ENCODE measurements around the gene ASPSCR1. TPM values are rescaled to one million over a fixed set of nuclear protein-coding genes. Genes with fewer than 3 reads are reported as not detected.
A peak's percentile ranks its signal among the peaks of the same experiment; 100 is the strongest.

The ASPSCR1 gene
- total RNA-seq, 2 experiments from 2014 or later = 27.0 to 33.7 TPM

DNA sequence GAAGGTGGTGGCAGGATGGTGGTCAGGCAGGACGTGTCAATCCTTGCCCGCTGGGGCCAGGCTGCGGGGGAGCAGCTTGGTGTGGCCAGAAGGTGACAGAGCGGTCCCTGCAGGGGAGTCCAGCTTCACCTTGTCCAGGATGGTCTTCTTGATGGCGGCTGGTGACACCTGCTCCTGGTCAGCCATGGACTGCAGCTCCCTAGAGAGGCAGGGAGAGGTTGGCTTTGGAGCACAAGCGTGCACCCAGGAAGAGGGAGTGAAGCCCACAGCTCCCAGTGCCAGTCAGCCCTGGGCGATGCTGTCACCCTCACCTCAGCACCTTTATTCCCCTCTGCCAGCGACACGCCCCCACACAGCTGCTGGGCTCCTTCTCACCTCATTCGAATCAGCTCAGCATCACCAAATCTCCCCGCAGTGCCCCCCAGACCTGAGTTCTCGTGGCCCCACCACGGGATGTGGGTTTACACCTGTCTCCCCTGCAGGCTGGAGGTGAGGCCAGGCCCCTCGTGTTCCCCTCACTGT is 44.2 kb upstream of the ASPSCR1 start:
- POLR2A ChIA-PET = no interaction called here
- H3K9me3 Mint-ChIP-seq (ENCODE audit: insufficient read depth) = no peaks in the 10 kb centered on the region

DNA sequence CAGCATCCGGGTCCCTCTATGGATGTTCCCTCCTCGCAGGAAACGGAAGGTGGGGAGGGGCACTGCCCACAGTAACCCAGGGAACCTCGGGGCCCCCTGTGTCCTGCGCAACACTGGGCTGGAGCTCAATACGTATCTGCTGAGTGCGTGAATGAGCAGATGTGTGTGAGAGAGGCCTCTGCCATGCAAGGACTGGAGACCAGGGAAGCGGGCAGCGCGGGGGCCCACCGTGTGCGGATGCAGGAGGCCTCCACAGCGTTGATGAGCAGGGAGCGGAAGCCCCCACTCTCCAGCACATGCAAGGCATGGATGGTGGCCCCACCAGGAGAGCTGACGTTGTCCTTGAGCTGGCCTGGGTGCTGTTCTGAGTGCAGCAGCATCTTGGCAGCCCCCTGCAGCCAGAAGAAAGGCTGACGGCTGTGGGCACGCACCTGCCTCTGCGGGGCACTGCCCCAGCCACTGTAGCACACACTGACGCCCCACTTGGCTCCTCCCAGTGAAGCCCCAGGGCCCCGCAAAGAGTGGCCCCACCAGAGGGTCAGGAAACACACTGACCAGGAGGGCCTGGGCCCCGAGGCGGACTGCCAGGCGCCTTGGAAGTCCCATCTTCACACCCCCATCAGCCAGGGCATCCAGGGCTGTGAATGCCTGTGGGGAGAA is 43.2 kb upstream of the ASPSCR1 start:
- no peak for ATAC-seq
- POLR2A ChIA-PET = no interaction called here
- H3K27me3 Mint-ChIP-seq (ENCODE audit: low read depth) = no peaks in the 10 kb centered on the region
- peaks cover 4% of the 10 kb centered on the region for H3K36me3 Mint-ChIP-seq (ENCODE audit: low read depth)
- H3K9me3 Mint-ChIP-seq (ENCODE audit: insufficient read depth) = no peaks in the 10 kb centered on the region
- H3K27ac Mint-ChIP-seq = no peak overlapping the region
- CTCF ChIA-PET = interaction anchor here (1.0 kb wide), 1 partner anchor 25 kb away, joined by 3 read pairs; no protein-coding TSS in a partner anchor
- no peak for DNase-seq
- no peak overlapping the region for H3K4me3 Mint-ChIP-seq
- peaks cover 34% of the 10 kb centered on the region for H3K4me1 Mint-ChIP-seq (ENCODE audit: low read depth)

More for the DNA sequence above, 44.2 kb upstream of the ASPSCR1 start:
- no peaks in the 10 kb centered on the region for H3K27me3 Mint-ChIP-seq (ENCODE audit: low read depth)
- peaks cover 36% of the 10 kb centered on the region for H3K4me1 Mint-ChIP-seq (ENCODE audit: low read depth)
- DNase-seq (no peak), ATAC-seq (no peak)
- CTCF ChIA-PET = interaction anchor here (1.0 kb wide), 1 partner anchor 26 kb away, joined by 4 read pairs; no protein-coding TSS in a partner anchor
- peak overlapping the region; percentile 11 for H3K27ac Mint-ChIP-seq
- H3K36me3 Mint-ChIP-seq (ENCODE audit: low read depth) = peaks cover 4% of the 10 kb centered on the region
- no peak overlapping the region for H3K4me3 Mint-ChIP-seq

DNA sequence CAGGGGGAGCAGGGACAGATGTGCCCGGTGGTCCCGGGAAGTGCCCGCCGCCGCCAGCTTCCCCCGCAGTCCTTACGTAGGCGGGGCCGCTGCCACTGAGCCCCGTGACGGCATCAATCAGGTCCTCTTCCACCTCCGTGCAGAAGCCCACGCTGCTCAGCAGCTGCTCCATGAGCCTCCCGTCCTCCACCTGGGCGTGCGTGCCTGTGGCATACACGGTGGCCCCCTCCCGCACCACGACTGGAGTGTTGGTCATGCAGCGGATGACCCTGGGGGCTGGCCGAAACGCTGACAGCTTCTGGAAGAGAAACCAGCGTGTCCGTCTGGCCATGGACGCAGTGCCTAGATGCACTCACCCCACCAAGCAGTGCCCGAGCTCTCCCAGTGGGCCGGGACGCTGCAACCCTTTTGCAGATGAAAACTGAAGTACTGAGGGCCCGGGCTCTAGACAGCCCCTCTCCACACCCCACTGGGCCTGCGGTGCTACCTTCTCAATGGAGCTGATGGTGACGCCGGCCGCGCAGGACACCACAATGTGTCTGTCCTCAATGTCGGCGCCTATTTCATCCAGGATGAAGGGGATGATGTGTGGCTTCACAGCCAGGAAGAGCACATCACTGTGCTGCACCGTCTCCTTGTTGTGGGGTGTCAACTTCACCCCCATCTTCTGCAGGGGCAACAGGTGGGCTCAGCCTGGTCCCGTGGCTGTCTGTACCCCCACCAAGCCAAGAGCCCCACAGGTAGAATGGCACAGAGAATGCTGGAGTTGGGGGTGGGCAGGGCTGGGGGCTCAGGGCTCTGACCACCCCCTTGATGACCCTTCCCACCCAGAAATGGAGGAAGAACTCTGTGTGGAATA is 42.4 kb upstream of the ASPSCR1 start:
- no peak overlapping the region for H3K27ac Mint-ChIP-seq
- H3K4me1 Mint-ChIP-seq (ENCODE audit: low read depth) = peaks cover 34% of the 10 kb centered on the region
- no peaks in the 10 kb centered on the region for H3K9me3 Mint-ChIP-seq (ENCODE audit: insufficient read depth)
- no peaks in the 10 kb centered on the region for H3K27me3 Mint-ChIP-seq (ENCODE audit: low read depth)
- ATAC-seq = no peak
- no peak for DNase-seq
- CTCF ChIA-PET = interaction anchor here (1.0 kb wide), 1 partner anchor 24 kb away, joined by 3 read pairs; no protein-coding TSS in a partner anchor
- H3K4me3 Mint-ChIP-seq = peak overlapping the region; percentile 80
- peaks cover 4% of the 10 kb centered on the region for H3K36me3 Mint-ChIP-seq (ENCODE audit: low read depth)
- POLR2A ChIA-PET = no interaction called here

DNA sequence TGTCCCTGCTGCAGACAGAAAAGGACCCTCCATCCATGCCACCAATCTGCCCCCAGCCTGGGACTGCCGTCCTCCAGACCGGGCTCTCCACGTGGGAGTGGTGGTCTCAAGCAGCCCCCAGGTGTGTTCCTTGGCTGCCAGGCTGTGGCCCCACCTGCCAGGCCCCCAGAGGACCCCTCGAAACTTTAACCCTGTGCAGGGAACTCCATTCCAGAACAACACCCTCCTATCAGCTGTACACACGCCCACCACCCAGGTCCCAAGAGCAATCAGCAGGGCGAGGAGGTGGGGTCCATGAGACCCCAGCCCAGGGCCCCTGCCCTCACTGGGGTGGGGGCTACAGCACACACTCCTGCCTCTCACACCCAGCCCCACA is 41.7 kb upstream of the ASPSCR1 start:
- peak overlapping the region; percentile 43 for H3K27ac Mint-ChIP-seq
- peak overlapping the region; percentile 80 for H3K4me3 Mint-ChIP-seq
- DNase-seq (no peak), ATAC-seq (no peak)
- H3K27me3 Mint-ChIP-seq (ENCODE audit: low read depth) = no peaks in the 10 kb centered on the region
- peaks cover 4% of the 10 kb centered on the region for H3K36me3 Mint-ChIP-seq (ENCODE audit: low read depth)
- ChIA-PET CTCF (interaction anchor here (1.8 kb wide), 1 partner anchor 8 kb away, joined by 7 read pairs; no protein-coding TSS in a partner anchor), POLR2A (no interaction called here)
- H3K9me3 Mint-ChIP-seq (ENCODE audit: insufficient read depth) = no peaks in the 10 kb centered on the region
- H3K4me1 Mint-ChIP-seq (ENCODE audit: low read depth) = peaks cover 34% of the 10 kb centered on the region

DNA sequence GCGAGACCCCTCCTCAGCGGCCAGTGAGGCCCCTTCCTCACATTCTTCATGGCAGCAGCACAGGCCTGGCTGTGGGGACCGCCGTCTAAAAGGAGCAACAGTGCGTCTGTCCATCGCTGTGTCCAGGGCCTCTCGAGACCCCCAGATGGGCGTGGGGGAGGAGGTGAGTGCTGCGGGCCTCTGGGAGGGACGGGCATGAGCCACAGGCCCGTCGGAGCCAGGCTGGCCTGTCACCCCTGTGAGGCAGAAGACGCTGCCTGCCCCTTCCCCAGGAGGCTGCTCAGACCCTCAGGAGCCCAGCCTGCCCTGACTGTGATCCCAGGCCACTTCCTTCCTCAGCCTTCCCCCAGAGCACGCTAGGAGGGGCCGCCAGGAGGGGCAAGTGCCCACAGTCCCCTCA is 38.2 kb upstream of the ASPSCR1 start:
- Mint-ChIP-seq H3K27ac (no peak overlapping the region), H3K36me3 (ENCODE audit: low read depth) (peaks cover 4% of the 10 kb centered on the region), H3K27me3 (ENCODE audit: low read depth) (no peaks in the 10 kb centered on the region), H3K9me3 (ENCODE audit: insufficient read depth) (no peaks in the 10 kb centered on the region), H3K4me3 (no peak overlapping the region), H3K4me1 (ENCODE audit: low read depth) (peaks cover 21% of the 10 kb centered on the region)
- DNase-seq = no peak
- ChIA-PET POLR2A (no interaction called here), CTCF (interaction anchor here (1.1 kb wide), 1 partner anchor 81 kb away, joined by 3 read pairs; no protein-coding TSS in a partner anchor)
- ATAC-seq = no peak

DNA sequence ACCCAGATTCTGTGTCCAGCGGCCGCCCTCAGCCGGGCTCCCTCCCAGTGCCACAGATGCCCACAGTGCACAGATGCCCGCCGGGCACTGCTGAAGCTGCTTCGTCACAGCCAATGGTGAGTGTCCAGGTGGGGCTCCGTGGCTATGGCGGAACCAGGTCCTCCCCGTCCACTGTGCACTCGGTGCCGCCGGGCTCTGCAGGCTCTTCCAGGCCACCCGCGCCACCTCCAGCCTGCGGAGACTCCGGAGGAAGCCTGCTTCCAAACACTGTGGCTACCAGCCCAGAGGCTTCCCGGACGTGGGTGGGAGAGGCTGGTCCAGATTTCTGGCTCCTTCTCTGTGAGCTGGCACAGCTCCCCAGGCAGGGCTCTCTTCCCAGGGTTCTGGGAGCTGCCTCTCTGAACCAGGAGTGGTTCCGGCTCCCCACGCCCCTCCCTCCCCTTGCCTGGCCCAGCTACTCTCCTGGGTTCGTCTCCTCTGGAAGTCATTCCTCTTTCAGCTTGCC is 37.5 kb upstream of the ASPSCR1 start:
- DNase-seq = no peak
- Mint-ChIP-seq H3K9me3 (ENCODE audit: insufficient read depth) (no peaks in the 10 kb centered on the region), H3K27me3 (ENCODE audit: low read depth) (no peaks in the 10 kb centered on the region), H3K27ac (peak overlapping the region; percentile 34), H3K4me1 (ENCODE audit: low read depth) (peaks cover 21% of the 10 kb centered on the region), H3K36me3 (ENCODE audit: low read depth) (peaks cover 4% of the 10 kb centered on the region), H3K4me3 (no peak overlapping the region)
- no peak for ATAC-seq
- CTCF ChIA-PET = no interaction called here
- POLR2A ChIA-PET = no interaction called here

DNA sequence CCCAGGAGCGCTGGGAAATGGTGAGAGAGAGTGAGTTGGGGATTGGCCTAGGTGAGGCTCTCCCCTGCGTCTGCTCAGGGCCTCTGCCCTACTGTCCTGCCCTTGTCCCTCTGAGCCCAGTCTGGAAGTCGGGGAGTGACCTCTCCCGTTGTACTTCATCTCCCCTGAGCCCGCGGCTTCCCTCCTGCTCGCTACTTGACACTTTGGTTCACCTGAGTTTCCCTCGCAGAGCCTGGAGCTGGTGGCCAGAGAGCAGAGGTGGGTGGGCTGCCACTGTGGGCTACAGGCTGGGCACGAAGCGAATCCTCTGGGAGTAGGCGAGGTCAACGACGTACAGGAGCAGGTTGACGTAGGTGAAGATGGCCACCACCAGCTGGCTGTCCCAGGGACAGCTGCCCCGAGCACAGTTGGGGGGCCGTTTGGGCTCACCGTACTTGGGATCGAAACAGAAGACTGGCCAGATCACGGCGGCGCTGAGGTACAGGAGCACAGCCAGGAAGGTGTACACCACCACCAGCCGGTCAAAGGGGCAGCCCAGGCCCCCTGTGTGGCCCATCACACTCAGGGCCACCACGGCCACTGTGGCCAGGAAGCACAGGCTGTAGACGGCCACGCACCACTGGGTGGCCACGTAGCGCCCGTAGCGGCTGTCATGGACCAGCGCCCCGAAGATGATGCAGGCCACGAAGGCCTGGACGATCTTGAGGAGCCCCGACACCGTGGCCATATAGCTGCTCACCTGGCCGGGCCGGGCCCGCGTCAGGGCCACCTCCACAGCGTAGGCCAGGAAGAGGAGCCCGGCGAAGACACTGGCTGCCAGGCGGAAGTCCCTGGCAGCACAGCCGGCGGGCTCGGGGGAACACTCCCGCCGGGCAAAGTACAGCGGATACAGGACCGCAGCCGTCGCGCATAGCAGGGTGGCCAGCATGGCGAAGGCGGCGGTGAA is 36.6 kb upstream of the ASPSCR1 start:
- H3K9me3 Mint-ChIP-seq (ENCODE audit: insufficient read depth) = no peaks in the 10 kb centered on the region
- H3K36me3 Mint-ChIP-seq (ENCODE audit: low read depth) = peaks cover 2% of the 10 kb centered on the region
- H3K27me3 Mint-ChIP-seq (ENCODE audit: low read depth) = no peaks in the 10 kb centered on the region
- ATAC-seq (no peak), DNase-seq (no peak)
- H3K4me1 Mint-ChIP-seq (ENCODE audit: low read depth) = peaks cover 18% of the 10 kb centered on the region
- POLR2A ChIA-PET = no interaction called here
- no peak overlapping the region for H3K4me3 Mint-ChIP-seq
- CTCF ChIA-PET = interaction anchor here (0.6 kb wide), 1 partner anchor 59 kb away, joined by 3 read pairs; no protein-coding TSS in a partner anchor
- peak overlapping the region; percentile 34 for H3K27ac Mint-ChIP-seq

DNA sequence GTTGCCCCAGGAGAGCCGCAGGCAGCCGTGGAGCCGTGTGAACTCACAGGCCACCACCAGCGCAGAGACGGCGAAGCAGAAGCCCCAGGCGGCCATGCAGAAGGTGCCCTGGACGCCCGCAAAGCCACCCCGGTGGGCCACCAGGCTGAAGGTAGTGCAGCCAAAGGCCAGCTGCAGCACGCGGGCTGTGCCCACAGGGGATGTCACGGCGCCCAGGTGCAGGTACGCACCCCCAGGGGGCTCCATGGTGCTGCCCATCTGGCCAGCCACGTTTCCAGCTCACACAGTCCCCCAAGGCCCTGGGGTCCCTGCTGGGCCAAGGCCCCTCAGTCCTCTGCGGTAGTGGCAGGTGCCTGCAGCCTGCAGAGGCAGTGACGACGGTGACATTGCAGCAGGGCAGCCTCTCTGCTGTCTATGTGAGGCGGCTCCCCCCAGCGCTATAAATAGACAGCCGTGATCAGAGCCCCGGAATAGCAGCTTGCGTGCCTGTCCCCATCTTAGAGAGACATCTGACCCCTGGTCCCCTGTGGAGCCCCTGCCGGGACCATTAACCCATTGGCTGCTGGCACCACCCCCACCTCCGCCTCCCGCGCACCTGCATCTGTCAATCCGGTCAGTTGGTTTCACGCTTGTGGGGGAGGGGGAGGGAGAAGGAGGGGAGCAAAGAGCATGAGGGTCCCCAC is 35.8 kb upstream of the ASPSCR1 start:
- Mint-ChIP-seq H3K27me3 (ENCODE audit: low read depth) (no peaks in the 10 kb centered on the region), H3K36me3 (ENCODE audit: low read depth) (no peaks in the 10 kb centered on the region), H3K4me1 (ENCODE audit: low read depth) (peaks cover 13% of the 10 kb centered on the region), H3K4me3 (no peak overlapping the region), H3K9me3 (ENCODE audit: insufficient read depth) (no peaks in the 10 kb centered on the region), H3K27ac (no peak overlapping the region)
- no peak for DNase-seq
- ATAC-seq = no peak
- CTCF ChIA-PET = interaction anchor here (0.6 kb wide), 1 partner anchor 60 kb away, joined by 3 read pairs; no protein-coding TSS in a partner anchor
- POLR2A ChIA-PET = interaction anchor here (1.0 kb wide), 1 partner anchor 12 kb away, joined by 3 read pairs; no protein-coding TSS in a partner anchor

DNA sequence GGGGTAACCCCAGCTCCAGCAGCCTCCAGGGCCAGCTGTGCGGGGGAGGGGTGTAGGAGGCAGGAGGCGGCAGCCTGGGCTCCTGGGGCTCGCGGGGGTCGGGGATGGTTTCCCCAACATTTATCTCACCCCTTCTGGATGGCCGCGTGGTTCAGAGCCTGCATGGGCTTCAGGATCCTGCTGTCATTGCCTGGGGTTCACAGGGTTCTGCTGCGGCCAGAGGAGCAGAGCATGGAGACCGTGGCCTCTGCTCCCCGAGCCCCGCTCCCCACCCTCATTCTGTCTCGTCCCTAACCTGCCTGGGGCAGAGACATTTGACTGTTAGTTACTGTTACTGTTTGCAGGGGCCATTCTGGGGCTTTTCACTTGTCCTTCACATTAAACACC is 35.3 kb upstream of the ASPSCR1 start:
- ATAC-seq (no peak), DNase-seq (no peak)
- Mint-ChIP-seq H3K36me3 (ENCODE audit: low read depth) (no peaks in the 10 kb centered on the region), H3K27me3 (ENCODE audit: low read depth) (no peaks in the 10 kb centered on the region), H3K27ac (no peak overlapping the region), H3K9me3 (ENCODE audit: insufficient read depth) (no peaks in the 10 kb centered on the region), H3K4me1 (ENCODE audit: low read depth) (peaks cover 12% of the 10 kb centered on the region), H3K4me3 (no peak overlapping the region)
- ChIA-PET CTCF (interaction anchor here (1.5 kb wide), 1 partner anchor 17 kb away, joined by 4 read pairs; no protein-coding TSS in a partner anchor), POLR2A (interaction anchor here (1.0 kb wide), 1 partner anchor 13 kb away, joined by 3 read pairs; no protein-coding TSS in a partner anchor)

DNA sequence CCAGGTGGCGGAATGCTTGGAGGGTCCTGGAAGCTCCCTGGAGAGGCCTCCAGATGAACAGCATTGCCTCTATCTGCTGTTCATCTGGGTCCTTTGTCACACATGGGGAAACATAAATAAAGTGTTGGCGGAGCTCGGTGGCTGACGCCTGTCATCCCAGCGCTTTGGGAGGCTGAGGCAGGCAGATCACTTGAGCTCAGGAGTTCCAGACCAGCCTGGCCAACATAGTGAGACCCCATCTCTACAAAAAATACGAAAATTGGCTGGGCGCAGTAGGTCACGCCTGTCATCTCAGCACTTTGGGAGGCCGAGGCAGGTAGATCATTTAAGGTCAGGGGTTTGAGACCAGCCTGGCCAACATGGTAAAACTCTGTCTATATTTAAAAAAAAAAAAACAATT is 32.6 kb upstream of the ASPSCR1 start:
- H3K27me3 Mint-ChIP-seq (ENCODE audit: low read depth) = no peaks in the 10 kb centered on the region
- ChIA-PET CTCF (interaction anchor here (1.0 kb wide), 1 partner anchor 15 kb away, joined by 3 read pairs; no protein-coding TSS in a partner anchor), POLR2A (no interaction called here)
- ATAC-seq = no peak
- no peak for DNase-seq
- no peaks in the 10 kb centered on the region for H3K9me3 Mint-ChIP-seq (ENCODE audit: insufficient read depth)
- H3K27ac Mint-ChIP-seq = no peak overlapping the region
- no peaks in the 10 kb centered on the region for H3K4me1 Mint-ChIP-seq (ENCODE audit: low read depth)
- no peak overlapping the region for H3K4me3 Mint-ChIP-seq
- no peaks in the 10 kb centered on the region for H3K36me3 Mint-ChIP-seq (ENCODE audit: low read depth)
